T-helper 2 cell treated with Interferon-gamma antibody and Interleukin-4, amounts not matched to agents 100 ng/mL and 5 ng/mL, for 36 hours (primary cell): ENCODE data around the gene CXCR1. TPM values are rescaled to one million over a fixed set of nuclear protein-coding genes. Genes with fewer than 3 reads are reported as not detected.

Experiments
- total RNA-seq: library from RNA; stranded (reverse); gene quantifications from 2 replicates; pipeline ENCODE4 v1.2.3, GENCODE V29; 2022

Gene CXCR1
- total RNA-seq, 1 donor from 2014 or later: 2.0 TPM

Other genes with a start within 250 kb of the CXCR1 start
- gene TNS1, start 164.0 kb downstream of the CXCR1 start, total RNA-seq: 0.18 and 0.36 TPM in 2 replicates
- 1.1 and 1.3 TPM in 2 replicates for gene RUFY4, start 97.7 kb downstream of the CXCR1 start, total RNA-seq
- 0.39 and 1.3 TPM in 2 replicates for gene CXCR2, start 40.9 kb downstream of the CXCR1 start, total RNA-seq
- gene ARPC2, start 50.2 kb upstream of the CXCR1 start, total RNA-seq: 785 and 788 TPM in 2 replicates
- gene GPBAR1, start 94.1 kb upstream of the CXCR1 start, total RNA-seq: 0.86 and 0.91 TPM in 2 replicates
- gene AAMP, start 103.2 kb upstream of the CXCR1 start, total RNA-seq: 54.4 and 59.4 TPM in 2 replicates
- 26.3 and 27.7 TPM in 2 replicates for gene PNKD, start 103.6 kb upstream of the CXCR1 start, total RNA-seq
- gene TMBIM1, start 125.5 kb upstream of the CXCR1 start, total RNA-seq: 86.1 and 89.3 TPM in 2 replicates
- gene CATIP, start 189.9 kb upstream of the CXCR1 start, total RNA-seq: not detected in 2 replicates
- gene SLC11A1, start 215.3 kb upstream of the CXCR1 start, total RNA-seq: 0.16 and 0.27 TPM in 2 replicates
- 204 and 207 TPM in 2 replicates for gene CTDSP1, start 232.9 kb upstream of the CXCR1 start, total RNA-seq